ENCODE results near the gene ABCC12. TPM values are rescaled to one million over a fixed set of nuclear protein-coding genes. Genes with fewer than 3 reads are reported as not detected.

The ABCC12 gene
- total and polyA plus RNA-seq, 2 donors from 2014 or later, result not detected

DNA sequence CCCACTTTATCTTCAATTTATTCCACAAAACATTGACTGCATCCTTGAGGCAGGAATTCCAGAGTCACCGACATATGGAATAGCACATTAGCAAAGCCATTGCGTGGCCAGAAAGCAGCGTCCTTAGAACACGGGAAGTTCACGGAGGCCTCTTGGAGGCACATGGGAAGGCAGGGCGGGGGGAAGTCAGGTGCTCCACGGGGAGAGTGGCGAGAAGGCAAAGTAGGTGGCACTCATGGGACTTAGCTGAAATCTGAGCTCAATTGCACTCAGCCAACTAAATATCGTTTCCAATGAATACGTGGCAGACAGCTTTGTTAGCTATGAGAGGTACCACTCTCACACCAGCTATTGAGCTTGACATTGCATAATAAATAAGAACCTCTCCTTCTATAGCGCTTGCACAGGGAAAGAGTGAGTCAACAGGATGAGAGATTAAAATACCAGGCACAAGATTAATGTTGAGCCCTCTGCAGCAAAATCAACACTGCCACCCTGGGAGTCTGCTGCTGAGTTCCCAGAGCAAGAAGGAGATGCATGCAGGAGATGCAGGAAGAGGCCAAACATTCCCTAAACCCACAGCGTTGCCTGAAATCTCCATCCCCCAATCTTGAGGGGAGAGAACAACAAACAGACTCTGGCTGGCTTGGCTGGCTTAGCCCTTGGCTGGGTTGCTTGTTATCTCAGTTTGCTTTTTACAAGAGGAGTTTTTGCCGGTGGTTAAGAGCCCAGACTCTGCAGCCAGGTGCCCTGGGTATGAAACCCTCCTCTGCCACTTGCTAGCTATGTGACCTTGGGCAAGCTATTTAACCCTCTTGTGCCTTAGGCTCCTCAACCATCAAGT is 28.8 kb downstream of the ABCC12 start:
- no peak for FAIRE-seq
- Histone ChIP-seq H3K27ac (ENCODE audit: low read depth in 2 of 2, low read length in 2 of 2) (no peak overlapping the region), H3K9ac (ENCODE audit: low read length in 3 of 3) (no peak overlapping the region), H3K9me3 (ENCODE audit: control insufficient read depth in 2 of 3, insufficient read depth in 1 of 3, low read length in 3 of 3) (no peaks in the 10 kb centered on the region), H3K4me3 (ENCODE audit: low read length in 3 of 3) (no peak overlapping the region), H3K36me3 (ENCODE audit: control insufficient read depth in 2 of 3, insufficient read depth in 3 of 3, low read length in 3 of 3) (no peaks in the 10 kb centered on the region), H3K4me1 (ENCODE audit: control insufficient read depth in 2 of 3, insufficient read depth in 2 of 3, low read depth in 1 of 3, low read length in 3 of 3) (no peaks in the 10 kb centered on the region), H3K27me3 (ENCODE audit: control insufficient read depth, insufficient read depth, low read length) (no peaks in the 10 kb centered on the region)
- TF ChIP-seq CTCF (IDR thresholded peaks at IDR 0.05; ENCODE audit: borderline replicate concordance, extremely low read depth, insufficient read depth), result no peak
- peak in 1 of 5 donors; percentile 56 for DNase-seq
- intact Hi-C loops (cut with DNase I), result no loop called here

GRCh38 chr16:48125888-48126287 is 29.9 kb downstream of the ABCC12 start:
- DNase-seq (peak in 1 of 5 donors; percentile 18), FAIRE-seq (no peak)
- Histone ChIP-seq H3K27ac (ENCODE audit: low read depth in 2 of 2, low read length in 2 of 2) (no peak overlapping the region), H3K9ac (ENCODE audit: low read length in 3 of 3) (no peak overlapping the region), H3K4me3 (ENCODE audit: low read length in 3 of 3) (no peak overlapping the region), H3K36me3 (ENCODE audit: control insufficient read depth in 2 of 3, insufficient read depth in 3 of 3, low read length in 3 of 3) (no peaks in the 10 kb centered on the region), H3K27me3 (ENCODE audit: control insufficient read depth, insufficient read depth, low read length) (no peaks in the 10 kb centered on the region), H3K9me3 (ENCODE audit: control insufficient read depth in 2 of 3, insufficient read depth in 1 of 3, low read length in 3 of 3) (no peaks in the 10 kb centered on the region), H3K4me1 (ENCODE audit: control insufficient read depth in 2 of 3, insufficient read depth in 2 of 3, low read depth in 1 of 3, low read length in 3 of 3) (no peaks in the 10 kb centered on the region)
- intact Hi-C loops (cut with DNase I), result no loop called here
- TF ChIP-seq CTCF (IDR thresholded peaks at IDR 0.05; ENCODE audit: borderline replicate concordance, extremely low read depth, insufficient read depth), result no peak

GRCh38 chr16:48124266-48124665 is 31.5 kb downstream of the ABCC12 start:
- intact Hi-C loops (cut with DNase I), result no loop called here
- peak in 1 of 5 donors; percentile 34 for DNase-seq

More at GRCh38 chr16:48124266-48124665, 31.5 kb downstream of the ABCC12 start:
- no peaks in the 10 kb centered on the region for H3K9me3 ChIP-seq (ENCODE audit: control insufficient read depth in 2 of 3, insufficient read depth in 1 of 3, low read length in 3 of 3)
- no peak overlapping the region for H3K4me3 ChIP-seq (ENCODE audit: low read length in 3 of 3)
- no peaks in the 10 kb centered on the region for H3K27me3 ChIP-seq (ENCODE audit: control insufficient read depth, insufficient read depth, low read length)
- no peak for FAIRE-seq
- H3K9ac ChIP-seq (ENCODE audit: low read length in 3 of 3), result no peak overlapping the region
- no peak overlapping the region for H3K27ac ChIP-seq (ENCODE audit: low read depth in 2 of 2, low read length in 2 of 2)
- TF ChIP-seq CTCF (IDR thresholded peaks at IDR 0.05; ENCODE audit: borderline replicate concordance, extremely low read depth, insufficient read depth), result no peak
- no peaks in the 10 kb centered on the region for H3K36me3 ChIP-seq (ENCODE audit: control insufficient read depth in 2 of 3, insufficient read depth in 3 of 3, low read length in 3 of 3)
- H3K4me1 ChIP-seq (ENCODE audit: control insufficient read depth in 2 of 3, insufficient read depth in 2 of 3, low read depth in 1 of 3, low read length in 3 of 3), result no peaks in the 10 kb centered on the region
